ENCODE data around the gene SP9. TPM values are rescaled to one million over a fixed set of nuclear protein-coding genes. Genes with fewer than 3 reads are reported as not detected.

SP9 gene
- polyA plus RNA-seq, 1 donor: not detected

DNA sequence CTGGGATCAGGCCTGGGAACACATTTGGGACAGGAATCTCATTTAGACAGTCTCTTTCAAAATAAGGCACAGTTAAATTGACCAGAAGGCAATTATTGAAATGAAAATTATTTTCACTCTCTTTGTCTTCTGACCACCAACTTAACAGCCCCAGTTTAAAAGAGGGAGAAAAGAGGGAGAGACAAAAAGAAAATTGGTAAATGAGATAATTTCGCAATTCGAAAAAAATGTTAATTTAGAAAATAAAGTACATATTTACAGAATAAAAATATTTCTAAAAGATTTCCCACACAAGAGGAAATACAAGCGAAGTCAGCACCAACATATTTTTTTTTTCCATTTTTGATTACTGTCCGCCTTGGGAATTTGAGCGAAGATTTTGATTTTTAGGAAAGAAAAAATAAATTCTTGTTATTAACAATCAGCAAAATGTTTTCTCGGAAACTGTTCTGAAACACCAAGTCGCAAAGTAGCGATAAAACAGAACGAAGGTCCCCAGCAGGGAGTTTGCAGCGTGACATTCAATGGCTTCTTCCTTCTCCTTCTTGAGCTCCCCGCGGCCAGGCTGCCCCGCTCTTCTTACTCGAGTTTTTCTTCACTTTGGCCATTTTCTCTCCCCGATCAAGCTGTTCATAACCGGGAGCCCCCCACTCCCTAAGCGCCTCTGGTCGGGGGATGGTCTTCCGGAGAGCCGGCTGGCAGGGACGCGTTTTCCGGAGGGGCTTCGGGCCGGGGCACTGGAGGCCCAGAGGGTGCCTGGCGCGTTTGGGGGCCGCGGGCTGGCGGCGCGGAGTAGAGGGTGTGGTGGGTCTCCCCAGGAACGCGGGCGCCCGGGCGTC lies 5.0 kb downstream of the SP9 start:
- DNase-seq: peak in 1 of 2 donors; percentile 41
- H3K4me3 ChIP-seq (ENCODE audit: low read length): no peak overlapping the region

DNA sequence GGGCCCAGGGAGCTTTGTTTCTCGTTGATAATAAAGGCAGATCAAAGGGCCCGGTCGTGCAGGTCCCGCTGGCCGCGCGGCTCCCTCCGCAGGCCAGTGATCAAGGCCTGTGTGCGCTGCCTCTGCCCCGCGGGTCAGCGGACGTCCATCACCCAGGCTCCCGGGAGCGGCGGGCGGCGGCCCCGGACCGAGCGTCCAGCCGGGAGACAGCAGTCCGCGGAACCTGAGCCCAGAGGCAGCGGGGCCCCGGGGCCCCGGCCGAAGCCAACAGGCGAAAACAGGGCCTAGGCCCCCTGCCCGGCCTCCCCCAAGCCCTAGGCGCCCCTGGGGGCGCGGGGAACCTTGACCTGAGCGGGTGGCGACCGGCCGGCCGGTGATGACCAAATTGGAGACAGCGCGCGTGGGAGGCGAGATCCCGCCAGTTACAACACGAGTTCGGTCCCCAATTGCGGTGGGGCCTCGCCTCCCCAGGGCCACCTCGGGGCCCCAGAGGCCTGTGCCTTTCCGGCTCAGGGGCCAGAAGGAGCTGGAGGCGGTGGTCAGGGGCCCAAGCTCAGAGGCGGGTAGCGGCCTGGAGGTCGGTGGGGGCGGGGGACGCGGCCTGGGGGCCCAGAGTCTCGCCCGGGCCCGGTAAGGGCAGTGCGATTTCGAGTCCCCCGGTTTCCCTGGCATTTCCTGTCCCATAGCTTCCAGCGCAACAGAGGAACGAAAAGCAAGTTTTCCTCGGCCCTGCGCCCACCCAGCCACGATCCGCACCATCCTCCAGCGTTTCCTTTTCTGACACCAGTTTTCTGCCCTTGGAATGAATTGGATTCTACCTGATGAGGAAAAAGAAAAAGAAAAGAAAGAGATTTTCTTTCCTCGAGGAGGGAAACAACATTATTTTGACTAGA lies 5.9 kb downstream of the SP9 start:
- Histone ChIP-seq H3K36me3 (ENCODE audit: control insufficient read depth, insufficient read depth, low read length) (no peaks in the 10 kb centered on the region), H3K27ac (ENCODE audit: low read length) (no peak overlapping the region), H3K4me3 (ENCODE audit: low read length) (no peak overlapping the region), H3K9me3 (ENCODE audit: control insufficient read depth, low read depth, low read length) (peaks cover 38% of the 10 kb centered on the region), H3K4me1 (ENCODE audit: control insufficient read depth, insufficient read depth, low read length) (peaks cover 15% of the 10 kb centered on the region), H3K27me3 (ENCODE audit: control insufficient read depth, insufficient read depth, low read length) (peaks cover 97% of the 10 kb centered on the region)
- DNase-seq: peak in 1 of 2 donors; percentile 20
- no CpG with 5 or more reads among the region's 70 CpGs for WGBS (ENCODE audit: insufficient coverage, low lambda C conversion rate)

More for the DNA sequence above, 5.0 kb downstream of the SP9 start:
- peaks cover 20% of the 10 kb centered on the region for H3K4me1 ChIP-seq (ENCODE audit: control insufficient read depth, insufficient read depth, low read length)
- H3K27ac ChIP-seq (ENCODE audit: low read length): no peak overlapping the region
- no peaks in the 10 kb centered on the region for H3K36me3 ChIP-seq (ENCODE audit: control insufficient read depth, insufficient read depth, low read length)
- 0% methylated on average over 4 of the region's 37 CpGs for WGBS (ENCODE audit: insufficient coverage, low lambda C conversion rate)
- peaks cover 98% of the 10 kb centered on the region for H3K27me3 ChIP-seq (ENCODE audit: control insufficient read depth, insufficient read depth, low read length)
- peaks cover 42% of the 10 kb centered on the region for H3K9me3 ChIP-seq (ENCODE audit: control insufficient read depth, low read depth, low read length)

DNA sequence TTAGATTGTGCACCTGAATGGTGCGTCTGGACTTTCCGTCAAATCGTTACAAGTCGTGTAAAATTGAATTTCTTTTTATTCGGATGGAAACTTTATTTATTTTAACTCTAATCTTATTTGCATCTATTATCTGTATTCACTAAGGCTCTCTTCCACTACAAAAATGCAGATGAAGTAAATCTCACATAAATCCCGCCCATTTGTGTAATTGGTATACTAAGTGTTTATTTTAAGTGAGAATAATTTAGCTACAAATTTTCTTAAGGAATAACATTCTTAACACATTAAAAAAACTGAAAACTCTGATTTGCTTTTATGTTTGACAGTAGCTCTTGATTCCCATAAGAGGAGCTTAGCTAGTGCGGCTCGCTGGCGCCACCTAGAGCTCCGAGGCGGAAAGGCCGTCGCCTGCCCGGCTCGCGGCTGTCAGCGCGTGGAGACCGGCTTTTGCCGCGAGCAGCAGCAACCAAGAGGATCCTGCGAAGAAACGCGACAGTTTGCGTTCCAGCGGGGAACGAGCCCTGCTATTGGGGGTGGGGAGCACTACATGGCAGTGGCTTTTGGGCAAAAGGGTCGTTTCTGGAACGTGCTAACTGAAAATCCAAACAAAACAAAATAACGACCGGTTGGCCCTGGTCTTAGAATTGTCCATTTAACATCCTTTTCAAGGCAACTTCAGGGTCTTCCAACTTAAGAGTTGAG lies 6.7 kb downstream of the SP9 start:
- no peak overlapping the region for H3K27ac ChIP-seq (ENCODE audit: low read length)
- no peak overlapping the region for H3K4me3 ChIP-seq (ENCODE audit: low read length)
- peaks cover 91% of the 10 kb centered on the region for H3K27me3 ChIP-seq (ENCODE audit: control insufficient read depth, insufficient read depth, low read length)
- WGBS (ENCODE audit: insufficient coverage, low lambda C conversion rate): 0% methylated on average over 1 of the region's 31 CpGs
- DNase-seq: peak; percentile 66 to 83
- H3K36me3 ChIP-seq (ENCODE audit: control insufficient read depth, insufficient read depth, low read length): no peaks in the 10 kb centered on the region
- peaks cover 32% of the 10 kb centered on the region for H3K9me3 ChIP-seq (ENCODE audit: control insufficient read depth, low read depth, low read length)
- H3K4me1 ChIP-seq (ENCODE audit: control insufficient read depth, insufficient read depth, low read length): peaks cover 12% of the 10 kb centered on the region

DNA sequence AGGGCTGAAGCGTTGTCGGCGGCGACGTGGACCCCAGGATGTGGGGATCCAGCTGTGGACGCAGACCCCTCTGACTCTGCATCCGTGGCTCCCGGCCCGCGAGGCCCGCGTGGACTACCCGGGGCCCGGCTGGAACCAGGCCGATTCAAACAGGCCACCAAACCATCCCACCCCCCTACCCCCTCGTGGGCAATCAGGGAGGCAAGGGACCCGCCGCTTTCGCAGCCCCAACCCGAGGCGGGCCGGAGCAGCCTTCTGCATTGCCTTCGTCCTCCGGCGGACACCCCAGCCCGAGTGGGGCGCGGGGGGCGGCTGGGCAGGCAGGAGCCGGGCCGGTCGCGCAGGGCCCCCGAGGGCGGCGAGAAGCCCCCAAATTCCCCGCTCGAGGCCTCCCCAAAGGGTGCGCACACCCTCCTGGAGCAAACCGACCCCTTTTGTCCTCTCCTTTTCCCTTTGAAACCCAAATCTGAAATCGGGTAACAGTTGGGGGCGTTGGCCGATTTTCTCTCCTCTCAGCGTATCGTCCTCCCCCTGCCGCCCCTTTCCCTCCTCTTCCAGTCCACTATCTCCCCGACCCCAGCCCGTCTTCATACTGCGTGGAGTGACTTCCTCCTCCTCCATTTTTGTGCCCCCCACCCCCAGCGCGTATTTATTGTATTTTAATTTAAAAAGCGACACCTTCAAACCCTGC lies 7.4 kb downstream of the SP9 start:
- H3K4me3 ChIP-seq (ENCODE audit: low read length): no peak overlapping the region
- WGBS (ENCODE audit: insufficient coverage, low lambda C conversion rate): 0% methylated on average over 8 of the region's 52 CpGs
- H3K36me3 ChIP-seq (ENCODE audit: control insufficient read depth, insufficient read depth, low read length): no peaks in the 10 kb centered on the region

DNA sequence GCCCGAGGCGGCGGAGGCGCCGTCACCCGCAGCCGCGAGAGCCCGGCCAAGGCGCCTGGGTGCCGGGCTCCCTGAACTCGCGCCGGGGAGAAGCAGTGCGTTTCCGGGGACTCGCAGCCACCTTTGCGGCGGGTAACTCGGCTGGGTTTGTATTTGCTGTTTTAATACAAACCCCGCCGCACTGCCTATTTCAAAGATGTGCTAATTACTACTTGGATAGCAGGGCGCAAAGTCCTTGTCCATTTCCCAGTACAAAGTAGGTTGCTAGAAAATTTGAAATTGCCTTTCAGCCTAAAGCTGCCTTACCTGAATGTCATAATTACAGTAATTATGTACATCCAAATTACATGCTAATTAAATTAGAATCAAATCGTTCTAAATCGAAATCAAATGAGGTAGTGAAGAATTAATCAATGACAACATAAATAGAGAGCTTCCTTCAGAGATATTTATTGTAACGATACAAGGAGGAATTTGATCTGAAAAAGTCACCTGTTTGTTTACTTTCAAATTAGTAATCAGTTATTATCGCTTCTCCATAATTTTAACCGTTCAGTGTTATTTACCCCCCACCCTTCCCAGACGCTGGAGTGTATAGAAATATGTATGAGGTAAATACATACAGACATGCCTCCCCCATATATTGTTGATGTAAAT lies 8.1 kb downstream of the SP9 start:
- peaks cover 77% of the 10 kb centered on the region for H3K27me3 ChIP-seq (ENCODE audit: control insufficient read depth, insufficient read depth, low read length)
- no peak overlapping the region for H3K4me3 ChIP-seq (ENCODE audit: low read length)
- peaks cover 9% of the 10 kb centered on the region for H3K4me1 ChIP-seq (ENCODE audit: control insufficient read depth, insufficient read depth, low read length)
- peaks cover 3% of the 10 kb centered on the region for H3K36me3 ChIP-seq (ENCODE audit: control insufficient read depth, insufficient read depth, low read length)
- H3K9me3 ChIP-seq (ENCODE audit: control insufficient read depth, low read depth, low read length): peaks cover 21% of the 10 kb centered on the region
- peak in 1 of 2 donors; percentile 41 for DNase-seq
- H3K27ac ChIP-seq (ENCODE audit: low read length): no peak overlapping the region
- WGBS (ENCODE audit: insufficient coverage, low lambda C conversion rate): 0% methylated on average over 2 of the region's 29 CpGs

More for the DNA sequence above, 7.4 kb downstream of the SP9 start:
- Histone ChIP-seq H3K27ac (ENCODE audit: low read length) (no peak overlapping the region), H3K27me3 (ENCODE audit: control insufficient read depth, insufficient read depth, low read length) (peaks cover 84% of the 10 kb centered on the region), H3K4me1 (ENCODE audit: control insufficient read depth, insufficient read depth, low read length) (peaks cover 12% of the 10 kb centered on the region), H3K9me3 (ENCODE audit: control insufficient read depth, low read depth, low read length) (peaks cover 27% of the 10 kb centered on the region)
- peak in 1 of 2 donors; percentile 6 for DNase-seq

DNA sequence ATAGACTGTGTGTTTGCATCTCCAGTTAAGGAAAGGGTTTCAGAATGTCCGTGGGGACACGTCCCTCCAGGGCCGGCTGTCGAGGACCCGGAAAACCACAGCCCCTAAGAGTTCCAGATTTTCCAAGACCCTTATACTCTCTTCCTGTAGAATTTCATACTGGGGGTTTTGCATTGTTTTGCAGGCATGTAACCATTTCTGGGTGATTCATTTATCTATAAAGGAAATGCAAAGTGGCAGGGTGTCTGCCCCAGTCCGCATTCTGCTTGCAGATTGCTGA lies 8.5 kb downstream of the SP9 start:
- peak in 1 of 2 donors; percentile 32 for DNase-seq
- H3K27ac ChIP-seq (ENCODE audit: low read length): no peak overlapping the region
- peaks cover 21% of the 10 kb centered on the region for H3K9me3 ChIP-seq (ENCODE audit: control insufficient read depth, low read depth, low read length)
- peaks cover 8% of the 10 kb centered on the region for H3K4me1 ChIP-seq (ENCODE audit: control insufficient read depth, insufficient read depth, low read length)
- H3K27me3 ChIP-seq (ENCODE audit: control insufficient read depth, insufficient read depth, low read length): peaks cover 75% of the 10 kb centered on the region
- H3K36me3 ChIP-seq (ENCODE audit: control insufficient read depth, insufficient read depth, low read length): peaks cover 3% of the 10 kb centered on the region
- WGBS (ENCODE audit: insufficient coverage, low lambda C conversion rate): no CpG with 5 or more reads among the region's 6 CpGs
- no peak overlapping the region for H3K4me3 ChIP-seq (ENCODE audit: low read length)

DNA sequence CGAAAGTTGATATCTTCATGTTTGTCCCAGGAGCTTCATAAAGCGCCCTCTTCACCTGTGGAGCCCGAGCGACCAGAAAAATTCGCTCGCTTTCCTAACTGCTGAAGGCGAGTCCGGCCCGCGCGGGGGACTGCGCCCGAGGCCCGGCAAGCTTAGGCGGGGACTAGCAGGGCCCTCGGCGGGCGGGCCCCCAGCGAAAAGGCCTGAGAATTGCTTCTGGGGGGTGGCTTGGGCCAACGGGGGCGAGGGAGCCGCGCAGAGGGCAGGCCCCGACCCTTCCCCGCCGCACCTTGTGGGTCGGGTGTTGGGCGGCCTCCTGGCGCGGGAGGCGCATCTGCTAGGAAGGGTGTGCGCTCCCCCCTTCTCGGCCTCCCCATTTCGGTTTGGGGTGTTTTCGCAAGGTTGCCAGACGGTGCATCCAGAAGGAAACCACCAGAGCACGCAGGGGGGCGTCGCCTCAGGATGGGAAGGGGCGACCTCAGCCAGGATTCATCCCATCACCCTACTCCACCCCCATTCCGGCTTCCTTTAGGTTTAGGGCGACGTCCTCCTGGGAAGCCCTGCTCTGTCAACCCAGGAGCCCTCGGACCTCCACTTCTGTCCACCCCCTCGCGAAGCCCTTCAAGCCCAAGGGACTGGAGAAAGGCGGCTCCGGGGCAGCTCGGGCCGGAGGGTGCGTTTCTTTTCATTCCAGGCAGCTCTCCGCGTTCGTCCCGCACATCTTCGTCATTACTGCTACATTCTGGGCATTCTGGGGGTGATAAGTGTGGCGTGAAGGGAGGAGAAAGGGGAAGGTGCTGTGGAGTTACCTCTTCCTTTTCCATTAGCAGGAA lies 9.1 kb downstream of the SP9 start:
- DNase-seq: peak in 1 of 2 donors; percentile 10

DNA sequence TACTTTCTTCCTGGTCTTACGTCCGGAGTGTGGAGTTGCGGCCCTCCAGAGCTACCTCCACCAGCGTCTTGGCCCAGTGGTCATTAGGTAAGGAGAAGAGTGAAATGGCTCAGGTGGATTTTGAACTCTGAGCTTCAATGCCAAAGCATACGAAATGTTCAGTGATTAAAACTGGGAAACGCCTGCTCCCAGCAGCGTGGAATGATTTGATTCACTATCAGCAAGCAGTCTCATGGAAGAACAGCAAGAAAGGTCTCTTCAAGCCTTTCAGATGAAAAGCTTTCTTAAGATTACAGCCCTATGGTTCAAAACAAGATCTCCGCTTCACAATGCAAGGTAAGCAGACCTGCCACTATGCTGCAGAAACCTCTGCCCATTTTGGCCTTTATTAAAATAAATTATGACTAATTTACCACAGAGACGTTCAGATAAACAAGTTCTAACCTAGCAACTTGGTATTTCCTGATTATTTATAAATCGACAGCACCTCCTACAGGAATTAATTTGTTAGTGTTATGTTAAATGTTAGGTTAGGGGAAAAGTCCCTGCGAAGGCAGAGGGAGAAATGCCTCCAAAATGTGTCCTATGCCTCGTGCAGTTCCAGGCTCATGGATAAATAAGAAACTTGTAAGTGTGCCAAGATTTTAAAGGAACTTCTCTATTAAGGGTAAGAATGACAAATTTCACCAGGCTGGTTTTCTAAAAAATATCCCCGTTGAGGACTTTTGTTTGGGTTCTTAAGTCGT lies 10.1 kb downstream of the SP9 start:
- WGBS (ENCODE audit: insufficient coverage, low lambda C conversion rate): 100% methylated on average over 1 of the region's 14 CpGs
- Histone ChIP-seq H3K36me3 (ENCODE audit: control insufficient read depth, insufficient read depth, low read length) (peaks cover 9% of the 10 kb centered on the region), H3K4me1 (ENCODE audit: control insufficient read depth, insufficient read depth, low read length) (peaks cover 8% of the 10 kb centered on the region), H3K4me3 (ENCODE audit: low read length) (no peak overlapping the region), H3K27ac (ENCODE audit: low read length) (no peak overlapping the region), H3K27me3 (ENCODE audit: control insufficient read depth, insufficient read depth, low read length) (peaks cover 58% of the 10 kb centered on the region), H3K9me3 (ENCODE audit: control insufficient read depth, low read depth, low read length) (peaks cover 21% of the 10 kb centered on the region)
- DNase-seq: peak in 1 of 2 donors; percentile 18

More for the DNA sequence above, 9.1 kb downstream of the SP9 start:
- Histone ChIP-seq H3K4me1 (ENCODE audit: control insufficient read depth, insufficient read depth, low read length) (peaks cover 8% of the 10 kb centered on the region), H3K9me3 (ENCODE audit: control insufficient read depth, low read depth, low read length) (peaks cover 21% of the 10 kb centered on the region), H3K27me3 (ENCODE audit: control insufficient read depth, insufficient read depth, low read length) (peaks cover 69% of the 10 kb centered on the region), H3K36me3 (ENCODE audit: control insufficient read depth, insufficient read depth, low read length) (peaks cover 8% of the 10 kb centered on the region), H3K27ac (ENCODE audit: low read length) (no peak overlapping the region), H3K4me3 (ENCODE audit: low read length) (no peak overlapping the region)
- no CpG with 5 or more reads among the region's 57 CpGs for WGBS (ENCODE audit: insufficient coverage, low lambda C conversion rate)
